ENCODE measurements around the gene MEF2D. TPM values are rescaled to one million over a fixed set of nuclear protein-coding genes. Genes with fewer than 3 reads are reported as not detected.

Gene MEF2D
- total RNA-seq, 2 experiments from 2014 or later, result 28.8 to 32.8 TPM

DNA sequence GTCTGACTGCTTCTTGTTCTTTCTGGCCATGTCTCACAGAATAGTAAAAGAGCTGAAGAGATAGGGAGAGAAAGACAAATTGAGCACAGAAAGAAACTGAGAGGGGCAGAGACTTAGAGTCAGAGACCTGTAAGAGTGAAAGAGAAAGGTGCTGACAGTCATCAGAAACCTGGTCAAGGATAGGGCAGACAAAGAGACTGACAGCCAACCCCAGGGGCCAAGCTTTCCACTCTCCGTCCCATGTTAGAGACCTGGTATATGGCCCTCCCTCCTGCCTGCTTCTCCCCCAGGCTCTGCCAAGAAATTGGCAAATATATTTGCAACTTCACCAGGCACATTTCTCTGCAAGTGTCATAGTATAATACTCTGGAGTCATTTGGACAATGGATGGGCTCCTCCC lies 67.0 kb downstream of the MEF2D start:
- H3K4me1 Mint-ChIP-seq (ENCODE audit: low read depth), result peaks cover 35% of the 10 kb centered on the region
- peaks cover 80% of the 10 kb centered on the region for H3K27me3 Mint-ChIP-seq (ENCODE audit: low read depth)
- no peak overlapping the region for H3K27ac Mint-ChIP-seq
- H3K36me3 Mint-ChIP-seq (ENCODE audit: low read depth), result no peaks in the 10 kb centered on the region
- H3K9me3 Mint-ChIP-seq, result no peaks in the 10 kb centered on the region
- no peak for DNase-seq
- intact Hi-C loops (cut with micrococcal nuclease), result no loop called here
- CTCF ChIA-PET, result interaction anchor here (1.3 to 16.7 kb wide), 4 partner anchors 9 to 49 kb away, joined by 4 to 111 read pairs (median 16); no protein-coding TSS in a partner anchor
- no peak overlapping the region for H3K4me3 Mint-ChIP-seq

DNA sequence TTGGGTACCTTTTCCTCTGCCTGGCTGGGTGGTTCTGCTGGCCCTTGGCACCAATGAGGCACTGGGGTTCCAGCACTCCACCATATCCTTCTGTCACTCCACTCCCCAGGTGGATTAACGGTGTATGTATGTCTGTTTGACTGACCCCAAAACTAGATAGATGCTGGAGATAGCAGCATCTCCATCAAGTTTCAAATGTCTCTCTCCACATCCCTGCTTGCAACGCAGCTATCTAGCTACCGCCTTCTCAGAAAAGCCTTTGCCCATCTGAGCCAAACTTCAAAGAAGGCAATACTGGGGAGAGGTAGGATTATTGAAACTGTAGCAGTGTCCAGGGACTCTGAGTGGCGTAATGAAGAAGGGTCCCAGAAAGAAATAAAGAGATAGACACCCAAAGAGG lies 67.5 kb downstream of the MEF2D start:
- H3K4me3 Mint-ChIP-seq, result no peak overlapping the region
- H3K27me3 Mint-ChIP-seq (ENCODE audit: low read depth), result peaks cover 84% of the 10 kb centered on the region
- peaks cover 31% of the 10 kb centered on the region for H3K4me1 Mint-ChIP-seq (ENCODE audit: low read depth)
- H3K27ac Mint-ChIP-seq, result no peak overlapping the region
- intact Hi-C loops (cut with micrococcal nuclease), result no loop called here
- CTCF ChIA-PET, result interaction anchor here (0.7 to 16.7 kb wide), 5 partner anchors 9 to 279 kb away, joined by 3 to 111 read pairs (median 5); no protein-coding TSS in a partner anchor
- H3K9me3 Mint-ChIP-seq, result no peaks in the 10 kb centered on the region
- H3K36me3 Mint-ChIP-seq (ENCODE audit: low read depth), result no peaks in the 10 kb centered on the region
- DNase-seq, result no peak

DNA sequence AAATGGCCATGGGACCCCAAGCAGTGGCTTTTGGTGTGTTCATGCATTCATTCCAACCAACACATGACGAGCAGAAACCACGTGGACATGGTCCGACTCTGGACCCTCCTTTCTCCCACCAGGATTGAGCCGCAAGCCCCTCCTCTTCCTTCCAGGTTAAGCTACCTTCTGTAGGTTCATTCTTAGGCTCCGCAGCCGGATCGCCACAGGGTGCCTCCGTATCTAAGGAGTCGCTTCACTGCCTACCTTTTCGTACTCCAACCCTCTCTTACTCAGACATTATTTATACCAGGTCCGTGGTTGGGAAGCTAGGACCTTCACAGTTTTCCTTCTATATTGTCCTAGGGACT lies 67.9 kb downstream of the MEF2D start:
- no peak for DNase-seq
- Mint-ChIP-seq H3K4me1 (ENCODE audit: low read depth) (peaks cover 28% of the 10 kb centered on the region), H3K27ac (no peak overlapping the region), H3K9me3 (no peaks in the 10 kb centered on the region), H3K4me3 (no peak overlapping the region), H3K27me3 (ENCODE audit: low read depth) (peaks cover 86% of the 10 kb centered on the region), H3K36me3 (ENCODE audit: low read depth) (no peaks in the 10 kb centered on the region)
- intact Hi-C loops (cut with micrococcal nuclease), result loop anchor here (1.0 kb wide), 1 partner anchor 11 kb away; no protein-coding TSS in a partner anchor
- CTCF ChIA-PET, result interaction anchor here (0.7 to 16.7 kb wide), 7 partner anchors 9 to 279 kb away, joined by 3 to 111 read pairs (median 4); no protein-coding TSS in a partner anchor

DNA sequence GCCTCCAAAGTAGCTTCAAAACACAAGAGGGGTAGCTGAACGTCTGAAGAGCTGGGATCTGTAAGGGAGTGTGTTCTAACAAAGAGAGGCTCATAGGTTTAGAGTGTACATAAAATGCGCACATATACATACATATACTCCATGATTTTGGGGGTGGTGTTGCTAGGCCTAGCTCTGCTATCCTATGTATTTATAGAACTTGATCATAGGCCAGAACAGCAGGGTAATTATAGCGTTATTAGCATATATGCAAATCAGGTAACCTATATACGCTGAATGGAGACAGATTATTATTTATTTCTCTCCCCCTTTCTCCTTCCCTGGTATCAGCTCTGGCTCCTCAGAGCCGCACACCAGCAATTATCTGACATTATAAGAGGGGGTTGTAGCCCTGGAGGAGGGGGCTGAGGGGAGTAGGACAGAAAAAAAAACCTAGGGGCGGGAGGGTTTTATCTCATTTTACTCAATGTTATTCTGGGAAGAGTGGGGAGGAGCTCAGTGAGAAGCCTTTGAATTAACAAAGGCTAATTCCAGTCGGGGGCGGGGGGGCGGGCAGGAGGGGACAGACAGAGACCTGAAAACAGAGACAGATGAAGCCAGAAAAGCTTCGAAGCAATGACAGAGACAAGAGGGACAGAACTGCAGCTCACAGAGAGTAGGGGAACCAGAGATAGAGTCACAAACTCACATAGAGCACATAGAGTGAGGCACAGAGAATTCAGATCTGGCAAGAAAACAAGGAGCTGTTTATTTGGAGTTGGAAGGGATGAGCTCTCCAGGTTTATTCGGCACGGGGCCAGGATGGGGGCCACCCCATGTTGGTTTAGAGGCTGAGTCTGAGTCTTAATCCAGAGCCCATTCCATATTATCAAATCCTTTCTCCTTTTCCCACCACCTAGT lies 68.6 kb downstream of the MEF2D start:
- CTCF ChIA-PET, result interaction anchor here (0.5 to 16.7 kb wide), 8 partner anchors 8 to 194 kb away, joined by 3 to 111 read pairs (median 4); no protein-coding TSS in a partner anchor
- intact Hi-C loops (cut with micrococcal nuclease), result loop anchor here (1.0 kb wide), 1 partner anchor 11 kb away; no protein-coding TSS in a partner anchor

DNA sequence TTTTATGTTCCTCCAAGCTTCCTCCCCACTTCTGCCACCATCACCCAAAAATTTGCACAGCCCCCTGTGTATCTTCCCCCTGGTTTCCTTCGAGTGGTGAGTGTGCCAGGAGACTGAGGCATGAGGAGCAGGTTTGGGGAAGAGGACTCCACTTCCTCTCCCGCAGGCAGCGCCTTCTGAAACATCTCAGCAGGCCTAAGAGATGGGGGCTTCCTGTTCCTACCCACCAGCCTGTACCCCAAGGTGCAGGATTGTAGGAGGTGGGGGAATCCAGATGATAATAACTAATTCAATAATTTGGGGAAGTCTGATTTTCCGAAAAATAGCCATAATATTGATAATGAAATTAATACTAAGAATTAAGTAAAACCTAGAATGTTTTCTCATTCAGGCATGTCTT lies 69.2 kb downstream of the MEF2D start:
- H3K9me3 Mint-ChIP-seq, result no peaks in the 10 kb centered on the region
- H3K27ac Mint-ChIP-seq, result no peak overlapping the region
- no peak for DNase-seq
- intact Hi-C loops (cut with micrococcal nuclease), result no loop called here
- H3K27me3 Mint-ChIP-seq (ENCODE audit: low read depth), result peaks cover 86% of the 10 kb centered on the region
- H3K36me3 Mint-ChIP-seq (ENCODE audit: low read depth), result no peaks in the 10 kb centered on the region
- CTCF ChIA-PET, result interaction anchor here (1.3 to 16.7 kb wide), 4 partner anchors 14 to 72 kb away, joined by 3 to 111 read pairs (median 15); no protein-coding TSS in a partner anchor
- H3K4me1 Mint-ChIP-seq (ENCODE audit: low read depth), result peaks cover 17% of the 10 kb centered on the region
- H3K4me3 Mint-ChIP-seq, result no peak overlapping the region

More for the DNA sequence above, 68.6 kb downstream of the MEF2D start:
- Mint-ChIP-seq H3K36me3 (ENCODE audit: low read depth) (no peaks in the 10 kb centered on the region), H3K4me3 (no peak overlapping the region), H3K4me1 (ENCODE audit: low read depth) (peaks cover 22% of the 10 kb centered on the region), H3K27me3 (ENCODE audit: low read depth) (peaks cover 86% of the 10 kb centered on the region), H3K27ac (no peak overlapping the region), H3K9me3 (no peaks in the 10 kb centered on the region)
- DNase-seq, result no peak

DNA sequence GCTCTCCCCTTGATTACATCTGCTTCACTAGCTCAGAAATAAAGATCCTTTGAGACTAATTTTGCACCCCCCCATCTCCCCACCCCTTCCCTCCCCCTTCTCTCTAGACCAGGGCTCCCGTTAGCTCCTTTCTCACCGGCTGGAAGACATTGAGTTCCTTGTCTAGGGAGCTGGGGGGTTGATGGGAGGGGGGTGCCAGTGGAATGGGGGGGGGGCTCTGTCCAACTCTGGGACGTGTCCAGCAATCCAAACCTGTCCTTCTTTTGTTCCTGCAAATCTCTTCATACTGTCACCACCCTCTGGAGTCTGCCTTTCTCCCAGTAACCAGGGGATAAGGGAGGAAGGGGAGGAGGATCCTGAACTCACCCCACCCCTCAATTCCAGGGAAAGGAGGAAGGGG lies 69.7 kb downstream of the MEF2D start:
- Mint-ChIP-seq H3K9me3 (no peaks in the 10 kb centered on the region), H3K36me3 (ENCODE audit: low read depth) (no peaks in the 10 kb centered on the region), H3K4me1 (ENCODE audit: low read depth) (peaks cover 17% of the 10 kb centered on the region), H3K27me3 (ENCODE audit: low read depth) (peaks cover 90% of the 10 kb centered on the region), H3K4me3 (no peak overlapping the region), H3K27ac (no peak overlapping the region)
- DNase-seq, result no peak
- CTCF ChIA-PET, result interaction anchor here (1.3 to 16.7 kb wide), 4 partner anchors 15 to 72 kb away, joined by 3 to 111 read pairs (median 15); no protein-coding TSS in a partner anchor
- intact Hi-C loops (cut with micrococcal nuclease), result no loop called here

DNA sequence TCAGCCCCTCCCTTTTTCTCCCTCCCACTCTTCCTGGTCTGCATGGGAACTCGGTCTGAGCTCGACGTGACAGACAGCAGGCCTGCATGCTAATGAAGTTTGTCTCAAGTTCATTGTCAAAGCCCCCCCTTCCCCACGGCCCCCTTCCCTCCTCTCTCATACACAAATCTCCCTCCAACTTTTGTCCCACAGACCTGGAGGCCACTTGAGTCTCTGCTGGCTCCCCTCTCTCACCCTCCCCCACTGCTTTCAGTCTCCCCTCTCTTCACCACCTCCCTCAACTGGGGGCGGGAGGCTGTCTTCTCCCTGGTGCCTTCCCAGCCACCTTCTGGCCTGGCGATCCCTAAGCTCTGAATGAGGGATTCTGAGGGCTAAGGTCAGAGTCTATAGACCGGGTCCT lies 70.3 kb downstream of the MEF2D start:
- Mint-ChIP-seq H3K9me3 (no peaks in the 10 kb centered on the region), H3K4me3 (no peak overlapping the region), H3K27ac (no peak overlapping the region), H3K27me3 (ENCODE audit: low read depth) (peaks cover 89% of the 10 kb centered on the region), H3K36me3 (ENCODE audit: low read depth) (no peaks in the 10 kb centered on the region), H3K4me1 (ENCODE audit: low read depth) (peaks cover 14% of the 10 kb centered on the region)
- CTCF ChIA-PET, result interaction anchor here (0.6 to 16.7 kb wide), 5 partner anchors 10 to 187 kb away, joined by 3 to 111 read pairs (median 4); no protein-coding TSS in a partner anchor
- intact Hi-C loops (cut with micrococcal nuclease), result no loop called here
- DNase-seq, result no peak

DNA sequence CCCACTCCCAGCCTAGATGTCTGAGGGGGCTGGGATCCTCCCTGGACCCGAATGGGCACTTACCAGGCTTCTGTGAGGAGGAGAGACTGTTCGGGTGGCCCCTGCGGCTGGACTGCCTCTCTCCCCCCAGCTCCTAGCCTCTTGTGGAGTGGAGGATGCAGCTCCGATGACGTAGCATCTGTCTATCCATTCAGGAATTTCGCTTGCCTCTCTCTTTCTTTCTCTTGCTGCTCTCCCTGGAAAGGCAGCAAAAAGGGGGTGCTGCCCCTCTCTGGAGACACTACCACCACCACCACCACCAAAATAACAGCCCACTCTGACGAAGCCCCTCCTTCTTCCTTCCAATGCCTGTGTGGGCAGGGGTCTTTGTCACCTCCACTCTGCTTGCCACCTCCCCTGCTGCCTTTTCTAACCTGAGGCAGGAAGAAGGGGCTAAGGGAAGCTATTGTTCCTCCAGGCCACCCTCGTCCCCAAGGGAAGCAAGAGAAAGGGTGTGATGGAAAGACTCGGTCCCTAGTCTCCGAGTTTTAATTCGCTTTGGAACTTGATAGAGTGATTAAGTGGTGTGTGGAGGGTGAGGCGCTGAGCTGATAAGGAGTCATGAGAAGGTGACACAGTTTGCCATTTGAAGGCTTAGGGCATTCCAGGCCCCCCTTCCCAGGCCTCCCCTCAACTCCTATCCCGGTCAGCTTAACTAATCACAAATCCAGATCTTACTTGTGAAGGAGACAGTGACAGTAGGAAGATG lies 71.1 kb downstream of the MEF2D start:
- Mint-ChIP-seq H3K36me3 (ENCODE audit: low read depth) (no peaks in the 10 kb centered on the region), H3K9me3 (no peaks in the 10 kb centered on the region), H3K27ac (no peak overlapping the region), H3K4me3 (no peak overlapping the region), H3K27me3 (ENCODE audit: low read depth) (peaks cover 86% of the 10 kb centered on the region), H3K4me1 (ENCODE audit: low read depth) (peaks cover 11% of the 10 kb centered on the region)
- intact Hi-C loops (cut with micrococcal nuclease), result no loop called here
- DNase-seq, result no peak
- CTCF ChIA-PET, result interaction anchor here (0.6 to 16.7 kb wide), 4 partner anchors 10 to 188 kb away, joined by 3 to 111 read pairs (median 4); no protein-coding TSS in a partner anchor

DNA sequence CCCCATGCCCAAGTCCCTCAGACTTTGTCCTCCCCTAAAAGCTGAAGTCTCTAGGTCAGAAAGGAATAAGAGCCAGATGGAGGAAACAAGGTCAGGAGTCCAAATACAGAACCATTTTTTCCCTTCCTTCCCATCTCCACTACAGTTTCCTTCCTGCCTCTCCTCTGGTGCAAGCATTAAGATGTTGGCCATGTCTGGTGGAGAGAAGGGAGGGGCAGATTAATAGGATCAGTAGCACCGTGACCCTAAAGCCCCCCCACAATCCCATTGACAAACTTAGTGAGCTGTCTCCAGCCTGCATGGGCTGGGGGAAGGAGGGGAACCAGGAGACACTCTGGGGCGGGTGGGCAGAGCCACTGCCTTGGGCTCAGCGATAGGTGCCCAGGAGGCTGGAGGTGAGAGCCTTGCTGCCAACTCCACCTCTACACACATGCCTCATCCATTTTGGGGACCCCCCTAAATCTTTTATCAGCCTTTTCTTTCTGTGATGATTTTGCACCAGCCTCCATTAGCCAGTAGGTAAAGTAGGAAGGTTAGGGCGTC lies 71.8 kb downstream of the MEF2D start:
- CTCF ChIA-PET, result interaction anchor here (0.7 to 16.7 kb wide), 2 partner anchors 44 to 326 kb away, joined by 4 to 111 read pairs; no protein-coding TSS in a partner anchor
- Mint-ChIP-seq H3K27me3 (ENCODE audit: low read depth) (peaks cover 84% of the 10 kb centered on the region), H3K4me3 (no peak overlapping the region), H3K27ac (no peak overlapping the region), H3K36me3 (ENCODE audit: low read depth) (no peaks in the 10 kb centered on the region), H3K9me3 (no peaks in the 10 kb centered on the region), H3K4me1 (ENCODE audit: low read depth) (peaks cover 10% of the 10 kb centered on the region)
- DNase-seq, result no peak
- intact Hi-C loops (cut with micrococcal nuclease), result no loop called here

DNA sequence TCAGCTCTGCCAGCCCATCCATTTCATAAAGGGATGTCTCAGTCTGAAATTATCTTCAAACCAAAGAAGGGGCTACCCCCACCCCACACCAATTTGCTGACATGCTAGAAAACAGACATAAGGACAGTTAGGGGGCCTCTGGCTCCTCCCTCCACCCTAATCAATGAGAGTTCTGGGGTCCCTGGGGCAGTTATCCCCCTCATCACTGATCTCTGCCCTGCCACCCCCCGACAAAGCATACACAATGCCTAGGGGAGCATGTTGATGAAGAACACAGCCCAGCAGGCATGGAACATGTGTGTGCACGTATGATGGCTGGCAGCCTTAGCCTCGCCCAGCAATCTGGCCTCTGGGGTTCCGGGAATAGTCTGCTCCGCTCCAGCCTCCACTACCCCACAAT lies 72.6 kb downstream of the MEF2D start:
- no peaks in the 10 kb centered on the region for H3K36me3 Mint-ChIP-seq (ENCODE audit: low read depth)
- H3K27ac Mint-ChIP-seq, result no peak overlapping the region
- peaks cover 86% of the 10 kb centered on the region for H3K27me3 Mint-ChIP-seq (ENCODE audit: low read depth)
- H3K4me1 Mint-ChIP-seq (ENCODE audit: low read depth), result peaks cover 2% of the 10 kb centered on the region
- CTCF ChIA-PET, result interaction anchor here (16.7 kb wide), 1 partner anchor 43 kb away, joined by 111 read pairs; no protein-coding TSS in a partner anchor
- intact Hi-C loops (cut with micrococcal nuclease), result no loop called here
- no peaks in the 10 kb centered on the region for H3K9me3 Mint-ChIP-seq
- DNase-seq, result no peak
- H3K4me3 Mint-ChIP-seq, result no peak overlapping the region

DNA sequence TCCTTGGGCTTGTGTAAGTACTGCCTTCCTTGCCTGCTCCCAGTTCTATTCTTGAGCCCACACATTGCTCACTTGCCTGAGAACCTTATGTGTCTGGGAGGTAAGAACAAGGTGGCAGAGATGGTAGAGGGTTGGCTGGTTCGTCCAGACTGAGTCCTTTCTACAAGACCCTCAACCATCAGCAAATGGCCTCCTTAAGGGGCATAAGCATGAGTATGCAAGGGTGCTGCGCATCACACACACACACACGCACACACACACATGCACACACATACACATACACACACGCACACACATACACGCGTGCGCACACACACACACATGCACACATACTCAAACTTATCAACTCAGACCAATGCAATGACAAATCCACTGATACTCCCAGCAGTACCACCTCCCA lies 74.6 kb downstream of the MEF2D start:
- H3K4me3 Mint-ChIP-seq, result no peak overlapping the region
- no peaks in the 10 kb centered on the region for H3K36me3 Mint-ChIP-seq (ENCODE audit: low read depth)
- DNase-seq, result no peak
- H3K4me1 Mint-ChIP-seq (ENCODE audit: low read depth), result peaks cover 6% of the 10 kb centered on the region
- intact Hi-C loops (cut with micrococcal nuclease), result no loop called here
- H3K27me3 Mint-ChIP-seq (ENCODE audit: low read depth), result peaks cover 82% of the 10 kb centered on the region
- H3K27ac Mint-ChIP-seq, result no peak overlapping the region
- H3K9me3 Mint-ChIP-seq, result no peaks in the 10 kb centered on the region
- CTCF ChIA-PET, result interaction anchor here (0.7 to 16.7 kb wide), 2 partner anchors 41 to 74 kb away, joined by 3 to 111 read pairs; no protein-coding TSS in a partner anchor

Data from activated naive CD4-positive, alpha-beta T cell treated with anti-CD3 and anti-CD28 coated beads for 36 hours (primary cell).